ENCODE data around the gene NANS.

NANS gene

DNA sequence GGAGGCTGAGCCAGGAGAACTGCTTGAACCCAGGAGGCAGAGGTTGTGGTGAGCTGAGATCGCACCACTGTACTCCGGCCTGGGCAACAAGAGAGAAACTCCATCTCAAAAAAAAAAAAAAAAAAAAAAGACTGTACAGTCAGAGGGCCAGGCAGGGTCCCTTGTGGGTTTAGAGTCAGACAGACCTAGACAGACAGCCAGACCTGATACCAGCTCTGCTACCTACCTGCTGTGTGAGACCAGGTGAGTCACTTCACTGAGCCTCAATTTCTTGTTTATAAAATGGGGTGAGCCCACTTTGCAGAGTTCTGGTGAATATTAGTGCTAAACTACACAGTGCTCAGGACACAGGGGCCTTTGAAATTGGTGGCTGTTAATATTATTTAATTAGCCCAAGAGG lies 42.8 kb downstream of the NANS start:
- TF ChIP-seq, protein P1, sequence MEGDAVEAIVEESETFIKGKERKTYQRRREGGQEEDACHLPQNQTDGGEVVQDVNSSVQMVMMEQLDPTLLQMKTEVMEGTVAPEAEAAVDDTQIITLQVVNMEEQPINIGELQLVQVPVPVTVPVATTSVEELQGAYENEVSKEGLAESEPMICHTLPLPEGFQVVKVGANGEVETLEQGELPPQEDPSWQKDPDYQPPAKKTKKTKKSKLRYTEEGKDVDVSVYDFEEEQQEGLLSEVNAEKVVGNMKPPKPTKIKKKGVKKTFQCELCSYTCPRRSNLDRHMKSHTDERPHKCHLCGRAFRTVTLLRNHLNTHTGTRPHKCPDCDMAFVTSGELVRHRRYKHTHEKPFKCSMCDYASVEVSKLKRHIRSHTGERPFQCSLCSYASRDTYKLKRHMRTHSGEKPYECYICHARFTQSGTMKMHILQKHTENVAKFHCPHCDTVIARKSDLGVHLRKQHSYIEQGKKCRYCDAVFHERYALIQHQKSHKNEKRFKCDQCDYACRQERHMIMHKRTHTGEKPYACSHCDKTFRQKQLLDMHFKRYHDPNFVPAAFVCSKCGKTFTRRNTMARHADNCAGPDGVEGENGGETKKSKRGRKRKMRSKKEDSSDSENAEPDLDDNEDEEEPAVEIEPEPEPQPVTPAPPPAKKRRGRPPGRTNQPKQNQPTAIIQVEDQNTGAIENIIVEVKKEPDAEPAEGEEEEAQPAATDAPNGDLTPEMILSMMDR (conservative IDR thresholded peaks at IDR 0.05; ENCODE audit: low read length) = no peak
- no peak for TF ChIP-seq EZH2phosphoT487 (IDR thresholded peaks at IDR 0.05; ENCODE audit: borderline replicate concordance)

GRCh38 chr9:98099898-98100297 lies 43.4 kb downstream of the NANS start:
- TF ChIP-seq EZH2phosphoT487 (IDR thresholded peaks at IDR 0.05; ENCODE audit: borderline replicate concordance) = no peak
- TF ChIP-seq, protein P1 (conservative IDR thresholded peaks at IDR 0.05; ENCODE audit: low read length) = no peak
- H3K9me3 ChIP-seq (ENCODE audit: insufficient read depth, low read depth, low read length) = no peaks in the 10 kb centered on the region
- peaks cover 43% of the 10 kb centered on the region for H3K4me1 ChIP-seq (ENCODE audit: insufficient read depth, low read length, poor library complexity, severe bottlenecking)
- no peak overlapping the region for H2AFZ ChIP-seq (ENCODE audit: low read length)
- H3K4me3 ChIP-seq (ENCODE audit: low read length, poor library complexity, severe bottlenecking) = no peak overlapping the region
- H3K27me3 ChIP-seq (ENCODE audit: insufficient read depth, low read length, poor library complexity, severe bottlenecking) = no peaks in the 10 kb centered on the region
- no peaks in the 10 kb centered on the region; the same call in 1 of the 2 replicates for H3K79me2 ChIP-seq (ENCODE audit: insufficient read depth, low read length)
- peaks cover 27% of the 10 kb centered on the region; the same call in 1 of the 2 replicates for H3K36me3 ChIP-seq (ENCODE audit: insufficient read depth, low read length)
- H3K4me2 ChIP-seq (ENCODE audit: low read depth, low read length, poor library complexity, severe bottlenecking) = peak overlapping the region; percentile 34
- H4K20me1 ChIP-seq (ENCODE audit: insufficient read depth, low read length, poor library complexity, severe bottlenecking) = no peaks in the 10 kb centered on the region
- H3K9me2 ChIP-seq (replicated peaks; ENCODE audit: low read depth, low read length) = no peaks in the 10 kb centered on the region
- H3K9ac ChIP-seq (ENCODE audit: low read depth, low read length, poor library complexity, severe bottlenecking) = peak overlapping the region; percentile 29
- peaks cover 14% of the 10 kb centered on the region for H3F3A ChIP-seq (ENCODE audit: low read depth)

More for the DNA sequence above, 42.8 kb downstream of the NANS start:
- no peaks in the 10 kb centered on the region for H4K20me1 ChIP-seq (ENCODE audit: insufficient read depth, low read length, poor library complexity, severe bottlenecking)
- H3K4me3 ChIP-seq (ENCODE audit: low read length, poor library complexity, severe bottlenecking) = no peak overlapping the region
- no peaks in the 10 kb centered on the region for H3K9me3 ChIP-seq (ENCODE audit: insufficient read depth, low read depth, low read length)
- peaks cover 27% of the 10 kb centered on the region; the same call in 1 of the 2 replicates for H3K36me3 ChIP-seq (ENCODE audit: insufficient read depth, low read length)
- H3K79me2 ChIP-seq (ENCODE audit: insufficient read depth, low read length) = no peaks in the 10 kb centered on the region
- peaks cover 14% of the 10 kb centered on the region for H3F3A ChIP-seq (ENCODE audit: low read depth)
- peak overlapping the region; percentile 34 for H3K4me2 ChIP-seq (ENCODE audit: low read depth, low read length, poor library complexity, severe bottlenecking)
- peaks cover 38% of the 10 kb centered on the region for H3K4me1 ChIP-seq (ENCODE audit: insufficient read depth, low read length, poor library complexity, severe bottlenecking)
- H2AFZ ChIP-seq (ENCODE audit: low read length) = no peak overlapping the region
- peak overlapping the region; percentile 29 for H3K9ac ChIP-seq (ENCODE audit: low read depth, low read length, poor library complexity, severe bottlenecking)
- no peaks in the 10 kb centered on the region for H3K27me3 ChIP-seq (ENCODE audit: insufficient read depth, low read length, poor library complexity, severe bottlenecking)
- no peaks in the 10 kb centered on the region for H3K9me2 ChIP-seq (replicated peaks; ENCODE audit: low read depth, low read length)

- Histone ChIP-seq H3F3A (ENCODE audit: low read depth) (peaks cover 14% of the 10 kb centered on the region), H4K20me1 (ENCODE audit: insufficient read depth, low read length, poor library complexity, severe bottlenecking) (no peaks in the 10 kb centered on the region), H3K79me2 (ENCODE audit: insufficient read depth, low read length) (peaks cover under 1% of the 10 kb centered on the region; the same call in 1 of the 2 replicates), H3K9ac (ENCODE audit: low read depth, low read length, poor library complexity, severe bottlenecking) (peak overlapping the region; percentile 29), H3K4me3 (ENCODE audit: low read length, poor library complexity, severe bottlenecking) (no peak overlapping the region), H3K4me2 (ENCODE audit: low read depth, low read length, poor library complexity, severe bottlenecking) (peak overlapping the region; percentile 34), H3K9me3 (ENCODE audit: insufficient read depth, low read depth, low read length) (no peaks in the 10 kb centered on the region), H3K36me3 (ENCODE audit: insufficient read depth, low read length) (peaks cover 24% of the 10 kb centered on the region; the same call in 1 of the 2 replicates), H3K27me3 (ENCODE audit: insufficient read depth, low read length, poor library complexity, severe bottlenecking) (no peaks in the 10 kb centered on the region), H3K4me1 (ENCODE audit: insufficient read depth, low read length, poor library complexity, severe bottlenecking) (peaks cover 46% of the 10 kb centered on the region), H3K9me2 (replicated peaks; ENCODE audit: low read depth, low read length) (no peaks in the 10 kb centered on the region), H2AFZ (ENCODE audit: low read length) (no peak overlapping the region)
- no peak for TF ChIP-seq EZH2phosphoT487 (IDR thresholded peaks at IDR 0.05; ENCODE audit: borderline replicate concordance)
- TF ChIP-seq, protein P1 (conservative IDR thresholded peaks at IDR 0.05; ENCODE audit: low read length) = no peak
Measured at GRCh38 chr9:98100456-98100855, 43.9 kb downstream of the NANS start.
